GM12878 (cell line): ENCODE data around the gene PEMT.

Source experiments
- ASH2L ChIP-seq: fragments of 300-600, 200-600 bp; sonication (generic); IDR thresholded peaks from 2 replicates; pipeline ENCODE4 v1.6.1; 2017; ENCODE audit warnings: low read depth, mild to moderate bottlenecking, borderline replicate concordance
- E2F8 ChIP-seq: fragments of 450-650 bp; IDR thresholded peaks from 2 replicates; pipeline ENCODE4 v1.6.1; 2018; ENCODE audit warnings: mild to moderate bottlenecking, low read depth, moderate library complexity; ENCODE audit not compliant: partially characterized antibody
- EP300 ChIP-seq, 2 experiments: fragments of 150-350 bp in 1 of 2; IDR thresholded peaks; 2 replicates each; pipeline ENCODE4 v1.6.1; 2011 to 2012; ENCODE audit warnings: low read depth in 2 of 2, low read length in 2 of 2, borderline replicate concordance in 1 of 2, improper control_type of control experiment in 1 of 2, inconsistent platforms in 1 of 2; ENCODE audit not compliant: control insufficient read depth in 1 of 2
- NRF1 ChIP-seq: conservative IDR thresholded peaks from 2 replicates; pipeline ENCODE4 v1.6.1; 2011; ENCODE audit warnings: mild to moderate bottlenecking, low read depth, low read length, improper control_type of control experiment
- POLR2A ChIP-seq: IDR thresholded peaks from 2 replicates; pipeline ENCODE4 v1.6.1; 2011; ENCODE audit warnings: low read depth, mild to moderate bottlenecking, low read length
- SMARCA5 ChIP-seq: fragments of 450-650 bp; IDR thresholded peaks from 2 replicates; pipeline ENCODE4 v1.6.1; 2017; ENCODE audit warnings: mild to moderate bottlenecking
- STAT3 ChIP-seq: IDR thresholded peaks from 2 replicates; pipeline ENCODE4 v1.6.1; 2011; ENCODE audit warnings: low read depth, low read length, improper control_type of control experiment
- TCF7 ChIP-seq: IDR thresholded peaks from 2 replicates; pipeline ENCODE4 v1.6.1; 2014; ENCODE audit warnings: antibody characterized with exemption, borderline replicate concordance
- USF2 ChIP-seq: IDR thresholded peaks from 2 replicates; pipeline ENCODE4 v1.6.1; 2011; ENCODE audit warnings: low read depth, low read length, improper control_type of control experiment, borderline replicate concordance
- ZBED1 ChIP-seq: IDR thresholded peaks from 2 replicates; pipeline ENCODE4 v1.6.1; 2016; ENCODE audit warnings: borderline replicate concordance
- TF ChIP-seq, protein P1 (sequence below), 3 experiments: IDR thresholded peaks in 2 of 3; conservative IDR thresholded peaks in 1 of 3; 2 replicates each; pipeline ENCODE4 v1.5.1; 2011; ENCODE audit warnings: low read depth in 3 of 3, low read length in 3 of 3, mild to moderate bottlenecking in 3 of 3, control low read depth in 2 of 3, moderate library complexity in 2 of 3, inconsistent platforms in 1 of 3, mixed read lengths in 1 of 3; ENCODE audit not compliant: control insufficient read depth in 2 of 3, insufficient read depth in 1 of 3; ENCODE audit errors: extremely low read depth in 1 of 3

- TF ChIP-seq, protein P1, sequence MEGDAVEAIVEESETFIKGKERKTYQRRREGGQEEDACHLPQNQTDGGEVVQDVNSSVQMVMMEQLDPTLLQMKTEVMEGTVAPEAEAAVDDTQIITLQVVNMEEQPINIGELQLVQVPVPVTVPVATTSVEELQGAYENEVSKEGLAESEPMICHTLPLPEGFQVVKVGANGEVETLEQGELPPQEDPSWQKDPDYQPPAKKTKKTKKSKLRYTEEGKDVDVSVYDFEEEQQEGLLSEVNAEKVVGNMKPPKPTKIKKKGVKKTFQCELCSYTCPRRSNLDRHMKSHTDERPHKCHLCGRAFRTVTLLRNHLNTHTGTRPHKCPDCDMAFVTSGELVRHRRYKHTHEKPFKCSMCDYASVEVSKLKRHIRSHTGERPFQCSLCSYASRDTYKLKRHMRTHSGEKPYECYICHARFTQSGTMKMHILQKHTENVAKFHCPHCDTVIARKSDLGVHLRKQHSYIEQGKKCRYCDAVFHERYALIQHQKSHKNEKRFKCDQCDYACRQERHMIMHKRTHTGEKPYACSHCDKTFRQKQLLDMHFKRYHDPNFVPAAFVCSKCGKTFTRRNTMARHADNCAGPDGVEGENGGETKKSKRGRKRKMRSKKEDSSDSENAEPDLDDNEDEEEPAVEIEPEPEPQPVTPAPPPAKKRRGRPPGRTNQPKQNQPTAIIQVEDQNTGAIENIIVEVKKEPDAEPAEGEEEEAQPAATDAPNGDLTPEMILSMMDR (IDR thresholded peaks at IDR 0.05 in 2 of 3, conservative IDR thresholded peaks at IDR 0.05 in 1 of 3; ENCODE audit: control insufficient read depth in 2 of 3, extremely low read depth in 1 of 3, insufficient read depth in 1 of 3, low read depth in 3 of 3, low read length in 3 of 3): no peak
- TF ChIP-seq USF2: no peak
- TF ChIP-seq POLR2A: no peak
- no peak for TF ChIP-seq ASH2L
- no peak for TF ChIP-seq E2F8
- TF ChIP-seq ZBED1: no peak
- TF ChIP-seq TCF7: no peak
- no peak for TF ChIP-seq NRF1
- no peak for TF ChIP-seq SMARCA5
- no peak for TF ChIP-seq EP300 (IDR thresholded peaks at IDR 0.05; ENCODE audit: borderline replicate concordance in 1 of 2, control insufficient read depth in 1 of 2, low read depth in 2 of 2, low read length in 2 of 2)
- no peak for TF ChIP-seq STAT3
Measured at GRCh38 chr17:17562146-17562511, 29.4 kb downstream of the PEMT start.
